Keratinocyte (primary cell): ENCODE measurements around the gene SEC22B.
"Not testable (repeated sequence)": the region's sequence is repeated elsewhere in the genome, so short reads cannot be mapped to it uniquely, and the experiment has no call there.

ENCODE experiments used
- EZH2 ChIP-seq: IDR thresholded peaks from one replicate; pipeline ENCODE4 v1.6.1; 2012; ENCODE audit warnings: inconsistent platforms, mild to moderate bottlenecking, low read length, moderate library complexity
- TF ChIP-seq, protein P1 (sequence below), 3 experiments: IDR thresholded peaks in 1 of 3; conservative IDR thresholded peaks in 1 of 3; optimal IDR thresholded peaks in 1 of 3; 2 replicates in 2 of 3; 3 replicates in 1 of 3; pipeline versions ENCODE3 to v1.5.1; 2011; ENCODE audit warnings: low read length in 3 of 3, mild to moderate bottlenecking in 3 of 3, moderate library complexity in 2 of 3, control low read depth in 1 of 3, inconsistent platforms in 1 of 3; ENCODE audit not compliant: insufficient read depth in 2 of 3; ENCODE audit errors: extremely low read depth in 1 of 3

DNA sequence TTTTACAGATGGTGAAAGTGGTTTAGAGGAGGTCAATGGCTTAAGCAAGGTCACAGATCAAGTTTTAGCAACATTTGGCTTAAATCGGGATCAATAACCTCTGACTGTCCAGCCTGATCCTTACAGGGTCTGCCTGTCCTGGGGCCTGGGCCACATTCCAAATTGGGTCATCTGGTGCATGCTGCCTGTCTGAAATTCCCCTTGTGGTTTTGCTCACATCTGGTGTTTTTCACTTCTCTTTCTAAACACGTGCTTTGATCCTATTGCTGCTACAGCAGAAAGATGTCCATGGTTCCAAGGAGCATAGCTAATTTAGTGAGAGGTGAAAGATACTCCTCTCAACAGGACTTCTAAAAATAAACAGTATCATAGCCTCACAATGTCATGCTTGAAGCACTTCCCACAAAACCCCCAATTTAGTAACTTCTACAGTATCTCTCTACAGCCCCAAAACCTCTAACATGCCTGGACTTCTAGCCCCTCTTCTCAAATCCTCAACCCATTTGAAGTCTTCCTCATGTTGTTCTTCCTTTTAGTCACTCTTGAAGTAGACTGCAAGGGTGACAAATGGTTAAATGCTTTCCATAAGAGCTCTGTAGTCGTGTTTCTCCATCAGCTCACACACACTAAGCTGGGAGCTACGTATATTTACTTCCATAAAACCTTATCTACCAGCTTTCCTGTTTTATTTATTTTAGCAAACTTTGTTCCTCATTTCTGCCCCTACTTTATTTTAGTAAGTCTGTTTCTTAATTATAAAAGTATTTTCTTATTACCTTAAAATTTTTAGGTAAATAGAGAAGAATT is 58.7 kb downstream of the SEC22B start:
- TF ChIP-seq, protein P1, sequence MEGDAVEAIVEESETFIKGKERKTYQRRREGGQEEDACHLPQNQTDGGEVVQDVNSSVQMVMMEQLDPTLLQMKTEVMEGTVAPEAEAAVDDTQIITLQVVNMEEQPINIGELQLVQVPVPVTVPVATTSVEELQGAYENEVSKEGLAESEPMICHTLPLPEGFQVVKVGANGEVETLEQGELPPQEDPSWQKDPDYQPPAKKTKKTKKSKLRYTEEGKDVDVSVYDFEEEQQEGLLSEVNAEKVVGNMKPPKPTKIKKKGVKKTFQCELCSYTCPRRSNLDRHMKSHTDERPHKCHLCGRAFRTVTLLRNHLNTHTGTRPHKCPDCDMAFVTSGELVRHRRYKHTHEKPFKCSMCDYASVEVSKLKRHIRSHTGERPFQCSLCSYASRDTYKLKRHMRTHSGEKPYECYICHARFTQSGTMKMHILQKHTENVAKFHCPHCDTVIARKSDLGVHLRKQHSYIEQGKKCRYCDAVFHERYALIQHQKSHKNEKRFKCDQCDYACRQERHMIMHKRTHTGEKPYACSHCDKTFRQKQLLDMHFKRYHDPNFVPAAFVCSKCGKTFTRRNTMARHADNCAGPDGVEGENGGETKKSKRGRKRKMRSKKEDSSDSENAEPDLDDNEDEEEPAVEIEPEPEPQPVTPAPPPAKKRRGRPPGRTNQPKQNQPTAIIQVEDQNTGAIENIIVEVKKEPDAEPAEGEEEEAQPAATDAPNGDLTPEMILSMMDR (optimal IDR thresholded peaks at IDR 0.05 in 1 of 3, IDR thresholded peaks at IDR 0.05 in 1 of 3, conservative IDR thresholded peaks at IDR 0.05 in 1 of 3; ENCODE audit: extremely low read depth in 1 of 3, insufficient read depth in 2 of 3, low read length in 3 of 3), result not testable (repeated sequence)
- not testable (repeated sequence) for TF ChIP-seq EZH2
